Stimulated activated CD8-positive, alpha-beta memory T cell treated with anti-CD3 and anti-CD28 coated beads, Interleukin-15, amount 100 ng/mL, for 48 hours (primary cell): Measurements from ENCODE around the gene CADPS.

ENCODE experiments used
- DNase-seq, 2 donors: peaks; one replicate each; pipeline ENCODE4 v3.0.0-alpha.2; 2020; ENCODE audit warnings: low read depth in 2 of 2

Gene CADPS

DNA sequence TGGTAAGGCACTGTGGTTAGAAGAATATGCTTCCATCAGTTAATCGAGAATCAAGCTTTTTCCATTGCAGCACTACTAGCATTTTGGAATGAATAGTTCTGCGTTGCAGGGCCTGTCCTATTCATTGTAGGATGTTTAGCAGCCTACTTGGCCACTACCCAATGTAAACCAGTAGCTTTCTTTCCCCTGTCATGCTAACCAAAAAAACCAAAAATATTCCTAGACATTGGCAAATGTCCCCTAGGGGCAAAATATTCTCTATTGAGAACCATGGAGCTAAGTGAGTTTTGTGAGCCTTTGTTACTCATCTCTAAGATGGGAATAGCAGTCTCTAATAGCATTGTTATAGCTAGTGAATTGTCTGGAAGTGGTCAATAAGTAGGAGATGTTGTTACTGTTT, 187.2 kb downstream of the CADPS start:
- DNase-seq, result no peak

DNA sequence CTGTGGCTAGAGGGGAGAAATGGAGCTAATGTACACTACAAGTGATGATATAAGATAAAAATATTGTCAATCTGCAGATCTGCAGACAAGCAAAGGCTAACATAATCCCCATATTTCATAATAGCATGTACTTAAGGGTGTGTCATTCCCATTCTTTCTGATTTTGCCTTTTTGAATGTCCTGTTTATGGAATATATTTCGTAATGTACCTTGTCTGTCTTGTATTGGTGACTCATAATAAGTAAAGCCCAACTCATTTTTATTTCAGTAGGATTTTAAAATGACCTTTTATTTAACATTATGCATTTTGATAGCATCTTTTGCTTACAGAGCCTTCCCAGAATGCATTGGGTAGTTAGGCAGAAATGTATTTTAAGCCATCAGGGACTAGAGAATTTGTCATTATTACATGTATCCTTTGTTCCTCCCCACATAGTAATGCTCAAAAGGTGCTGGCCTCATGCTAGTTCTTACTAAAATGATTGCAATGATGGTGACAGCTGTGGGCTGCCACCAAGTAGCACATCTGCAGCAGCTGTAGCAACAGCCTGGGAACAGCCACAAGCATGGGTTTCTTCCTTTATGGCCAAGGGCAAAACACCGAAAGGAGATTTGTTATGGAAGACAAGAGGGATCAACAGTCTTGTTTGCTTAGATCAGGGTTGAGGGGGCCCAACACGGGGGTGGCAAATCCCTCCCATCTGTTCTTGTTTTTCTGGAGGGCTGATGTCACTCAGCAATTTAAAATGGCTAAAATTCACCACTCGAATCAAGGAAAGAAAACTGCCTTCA, 188.5 kb downstream of the CADPS start:
- no peak for DNase-seq

DNA sequence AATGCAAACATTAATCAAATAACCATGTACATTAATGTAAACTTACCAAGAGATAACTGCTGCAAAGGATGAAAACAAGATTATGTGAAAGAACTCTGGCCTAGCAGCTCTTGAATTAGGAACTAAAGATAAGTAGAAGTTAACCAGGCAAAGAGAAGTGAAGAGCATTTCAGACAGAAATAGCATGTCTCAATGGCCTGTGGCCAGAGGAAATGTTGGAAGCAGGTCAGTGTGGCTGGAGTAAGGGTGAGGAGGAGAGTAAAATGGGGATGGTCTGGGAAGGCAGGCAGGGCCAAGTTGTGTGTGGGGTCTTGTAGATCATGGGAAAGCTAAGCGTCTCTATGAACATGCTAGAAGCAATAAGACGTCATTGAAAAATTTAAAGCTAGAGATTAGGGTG, 192.4 kb downstream of the CADPS start:
- no peak for DNase-seq

DNA sequence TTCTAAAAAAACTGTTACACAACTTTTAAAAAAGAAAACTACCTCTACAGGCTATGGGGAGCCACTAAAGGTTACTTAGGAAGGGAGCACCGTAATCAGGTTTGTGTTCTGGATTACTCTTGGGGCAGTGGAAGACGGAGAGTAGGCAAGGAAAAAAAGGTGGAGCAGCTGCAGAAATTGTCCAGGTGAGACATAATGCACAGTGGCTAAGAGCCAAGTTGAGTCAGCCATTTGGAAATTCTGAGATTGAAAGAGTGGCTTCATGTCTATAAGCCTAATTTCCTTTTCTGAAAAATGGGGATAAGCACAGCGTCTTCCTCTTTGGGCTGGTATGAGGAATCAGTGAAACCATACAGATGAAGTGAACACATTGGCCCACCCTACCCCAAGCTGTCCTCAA, 195.2 kb downstream of the CADPS start:
- no peak for DNase-seq

DNA sequence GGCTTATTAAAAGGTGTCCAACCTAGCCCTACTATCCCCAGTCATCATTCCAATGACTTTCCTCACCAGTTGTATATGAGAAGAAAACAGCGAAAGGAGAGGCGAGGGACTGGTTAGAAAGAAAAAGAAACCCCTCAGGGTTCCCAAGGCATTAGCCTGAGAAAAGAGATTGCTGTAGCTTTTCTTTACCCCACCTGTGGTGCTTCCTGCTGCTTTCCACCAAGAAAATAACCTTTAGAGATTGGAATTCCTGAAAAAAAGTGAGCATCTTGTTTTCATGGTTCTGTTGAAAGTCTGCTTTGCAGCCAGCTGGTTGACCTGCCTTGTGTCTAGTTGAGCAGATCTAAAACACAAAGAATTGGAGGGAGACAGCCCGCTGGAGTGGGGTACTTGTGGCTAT, 196.4 kb downstream of the CADPS start:
- DNase-seq, result no peak

DNA sequence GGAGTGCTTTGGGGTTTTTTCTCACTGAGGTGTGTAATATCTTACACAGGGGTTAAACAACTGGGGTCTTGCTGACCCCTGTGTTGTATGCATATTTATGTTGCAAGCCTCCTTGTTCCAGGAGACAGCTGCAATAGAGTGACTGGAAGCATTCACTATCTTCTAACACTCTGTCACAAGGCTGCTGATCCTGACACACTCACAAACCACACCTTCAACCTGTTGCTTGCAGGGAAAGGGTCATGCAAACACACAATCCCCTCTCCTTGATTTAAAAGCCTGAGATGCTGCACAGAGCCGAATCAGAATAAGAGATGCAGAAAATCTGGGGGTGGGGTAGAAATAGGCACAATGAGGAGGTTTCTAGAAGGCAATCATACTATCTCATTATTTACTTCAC, 197.3 kb downstream of the CADPS start:
- no peak for DNase-seq

DNA sequence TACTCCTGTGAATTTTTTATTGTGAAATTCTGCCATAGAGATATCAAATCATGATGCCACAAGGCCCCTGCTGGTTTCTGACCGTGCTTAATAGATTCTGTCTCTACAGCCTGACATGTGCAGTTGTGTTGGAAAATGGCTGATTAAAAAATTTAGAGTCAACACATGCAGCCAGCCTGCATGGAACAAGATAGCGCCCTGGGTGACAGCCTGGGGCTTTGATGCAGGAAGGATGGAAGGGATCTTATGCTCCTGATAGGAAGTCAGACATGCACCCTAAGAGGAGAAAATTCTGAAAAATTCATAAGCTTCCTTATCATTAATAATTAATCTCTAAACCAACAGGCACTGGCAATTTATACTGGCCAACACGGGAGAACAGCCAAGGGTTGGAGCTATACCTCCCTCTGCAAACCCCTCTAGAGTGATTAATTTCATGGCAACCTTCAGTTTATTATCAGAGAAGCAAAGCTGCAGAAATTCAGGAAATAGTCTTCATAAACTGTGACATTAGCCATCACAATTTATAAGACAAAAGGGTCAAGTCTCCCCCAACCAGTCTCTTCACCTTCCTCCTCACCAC, 198.4 kb downstream of the CADPS start:
- DNase-seq, result no peak

DNA sequence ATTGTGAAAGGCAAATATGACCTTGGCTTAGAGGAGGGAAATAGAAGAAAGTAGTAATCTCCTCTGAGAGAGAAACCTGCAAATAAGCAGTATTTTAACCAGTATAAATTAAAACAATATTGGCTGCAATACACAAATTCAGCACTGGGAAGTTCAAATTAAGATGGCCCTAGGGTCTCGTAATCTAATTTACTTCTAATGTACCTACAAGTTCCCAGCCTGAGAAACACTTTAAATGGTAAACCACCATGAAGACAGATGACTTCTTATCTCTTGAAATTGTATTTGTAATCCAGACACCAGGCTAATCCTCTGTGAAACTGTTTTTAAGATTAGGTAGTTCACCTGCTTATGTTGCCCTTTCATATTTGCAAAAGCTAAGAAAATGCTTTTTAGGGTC, 199.7 kb downstream of the CADPS start:
- no peak for DNase-seq

DNA sequence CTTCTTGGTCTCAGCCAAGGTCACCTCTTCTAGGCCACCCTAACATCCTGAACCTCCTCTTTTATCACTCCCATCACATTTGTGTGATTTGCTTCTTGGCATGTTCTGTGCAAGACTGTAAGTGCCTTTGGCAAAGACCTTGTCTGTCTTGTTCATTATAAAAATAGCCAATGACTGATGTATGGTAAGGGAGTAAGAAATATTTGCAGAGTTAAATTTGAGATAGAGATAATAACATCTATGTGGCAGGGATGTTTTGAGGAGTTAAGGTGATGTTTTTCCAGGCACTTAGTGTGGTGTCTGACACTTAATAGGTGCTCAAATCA, 202.3 kb downstream of the CADPS start:
- no peak for DNase-seq

DNA sequence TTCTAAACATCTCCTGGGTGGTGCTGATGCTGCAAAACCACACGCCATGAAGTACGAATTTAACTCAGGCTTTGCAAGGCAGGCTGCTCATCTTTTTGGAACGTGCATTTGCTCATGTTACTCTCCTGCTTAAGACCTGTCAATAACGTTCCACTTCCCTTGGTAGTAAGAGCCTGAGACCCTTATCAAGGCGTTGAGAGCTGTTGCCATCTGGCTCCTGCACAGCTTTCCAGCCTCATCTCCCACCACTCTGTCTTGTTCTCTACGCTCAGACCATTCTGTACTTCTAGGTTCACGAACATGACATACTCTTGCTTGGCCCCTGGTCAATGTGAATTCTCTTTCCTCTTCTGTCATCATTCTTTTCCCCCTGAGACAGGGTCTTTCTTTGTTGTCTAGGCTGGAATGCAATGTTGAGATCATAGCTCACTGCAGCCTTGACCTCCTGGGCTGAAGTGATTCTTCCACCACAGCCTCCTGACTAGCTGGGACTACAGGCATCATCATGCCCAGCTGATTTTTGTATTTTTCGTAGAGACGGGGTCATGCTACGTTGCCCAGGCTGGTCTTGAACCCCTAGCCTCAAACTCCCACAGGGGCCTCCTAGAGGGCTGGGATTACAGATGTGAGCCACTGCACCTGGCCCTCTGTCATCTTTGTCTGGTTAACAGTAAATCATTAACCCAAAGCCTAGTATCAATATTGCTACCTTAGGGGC, 202.8 kb downstream of the CADPS start:
- no peak for DNase-seq

DNA sequence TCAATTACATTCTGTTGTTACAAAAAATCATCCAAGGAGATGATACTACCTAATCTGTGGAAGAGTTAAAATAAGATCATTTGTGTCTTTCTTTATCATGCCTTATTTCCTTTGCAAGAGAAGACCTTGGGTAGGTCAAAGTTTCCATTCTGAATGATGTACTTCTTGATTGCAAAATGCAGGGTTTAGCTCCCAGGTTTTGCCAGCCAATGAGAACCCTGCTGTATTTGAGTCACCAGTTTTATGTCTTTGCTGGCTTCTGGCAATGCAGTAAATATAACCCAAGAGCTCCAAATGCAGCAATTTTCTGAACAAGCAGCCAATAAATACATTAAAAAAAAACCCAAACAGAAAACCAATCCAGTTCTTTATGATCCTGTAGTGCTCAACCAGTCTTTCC, 204.9 kb downstream of the CADPS start:
- no peak for DNase-seq

DNA sequence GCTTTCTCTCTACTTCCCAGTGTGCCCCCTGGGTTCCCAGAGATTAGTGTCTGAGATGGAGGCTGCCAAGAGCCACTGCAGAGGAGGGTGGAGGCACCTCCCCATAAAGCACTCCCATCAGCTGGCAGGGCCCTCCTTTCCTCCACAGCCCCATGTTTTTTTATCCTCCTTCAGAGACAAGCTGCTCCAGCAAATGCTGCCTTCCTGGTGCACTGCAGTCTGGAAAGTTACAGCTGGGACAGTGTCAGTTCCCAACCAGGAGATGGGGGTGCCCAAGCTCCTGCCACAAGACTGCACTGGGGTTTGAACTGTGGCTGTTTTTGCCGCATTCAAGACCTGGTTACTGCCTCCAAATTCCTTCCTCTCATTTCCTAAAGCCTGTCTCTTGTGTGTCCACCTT, 206.1 kb downstream of the CADPS start:
- no peak for DNase-seq

DNA sequence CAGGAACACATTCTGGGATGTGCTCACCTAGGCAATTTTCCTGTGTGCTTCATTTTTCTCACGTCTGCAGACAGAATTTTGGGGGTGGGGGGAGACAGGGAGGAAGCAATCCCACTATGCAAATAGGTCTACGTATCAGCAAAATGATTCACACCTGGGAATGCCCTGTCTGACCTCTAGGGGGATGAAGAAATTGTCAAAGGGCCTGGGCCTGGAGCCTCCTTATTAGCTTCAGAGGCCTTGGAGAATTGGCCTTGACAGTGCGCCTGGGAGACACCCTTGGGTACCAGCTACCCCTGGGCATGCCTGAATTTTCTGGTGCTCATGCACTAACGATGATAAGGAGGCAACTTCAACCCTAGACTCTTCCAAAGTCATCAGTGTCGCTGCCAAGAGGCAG, 207.5 kb downstream of the CADPS start:
- no peak for DNase-seq

DNA sequence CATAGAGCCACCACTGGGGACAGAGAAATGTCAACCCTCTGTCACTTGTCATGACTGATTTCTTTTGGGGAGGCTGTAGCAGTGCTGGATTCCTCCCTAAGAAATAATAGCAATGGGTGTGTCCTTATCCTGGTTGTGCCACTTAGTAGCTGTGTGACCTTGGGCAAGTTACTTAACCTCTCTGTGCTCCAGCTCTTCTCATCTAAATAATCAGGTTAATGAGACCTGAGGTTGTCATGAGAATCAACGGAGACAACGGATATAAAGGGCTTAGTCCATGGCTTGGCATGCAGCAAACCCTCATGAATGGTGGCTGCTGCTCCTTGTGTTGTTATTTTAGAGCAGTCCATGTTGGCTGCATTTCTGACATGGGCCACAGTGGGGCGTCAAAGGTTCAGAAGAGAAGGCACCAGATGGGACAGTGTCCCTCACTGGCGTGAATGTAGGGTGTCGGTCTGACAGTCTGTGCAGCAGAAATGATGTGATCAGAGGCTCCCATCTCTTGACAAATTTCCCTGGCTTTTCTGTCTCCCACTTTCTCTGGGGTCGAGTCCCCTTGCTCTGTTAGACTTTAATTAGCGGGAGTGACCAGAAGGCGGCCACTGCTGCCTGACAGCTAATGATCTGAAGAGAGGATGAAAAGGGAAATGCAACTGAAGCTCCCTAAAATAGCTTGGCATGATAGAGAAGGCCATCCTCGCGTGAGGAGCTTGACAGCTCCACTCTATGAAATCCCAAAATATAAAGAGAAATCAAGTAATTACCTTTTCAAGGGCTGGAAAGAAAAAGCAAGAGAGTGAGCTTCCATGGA, 209.4 kb downstream of the CADPS start:
- DNase-seq, result peak in 1 of 2 donors; percentile 1

DNA sequence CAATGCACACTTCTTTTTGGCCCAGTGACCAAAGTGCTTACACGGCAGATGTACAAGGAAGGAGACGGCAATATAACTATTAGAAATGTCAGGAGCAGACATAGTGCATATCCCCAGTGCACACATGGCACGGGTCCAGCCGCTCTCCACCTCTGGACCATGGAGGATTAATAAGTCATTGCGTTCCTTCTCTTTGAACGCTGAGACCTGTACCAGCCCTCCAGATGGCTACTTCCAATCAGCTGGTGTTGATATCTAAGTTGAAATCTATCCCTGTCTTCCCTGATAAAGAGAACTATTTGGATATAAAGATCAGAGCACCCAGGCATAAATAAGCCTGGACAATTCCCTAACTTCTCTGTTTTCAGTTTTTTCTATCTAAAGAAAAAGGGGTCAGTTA, 212.5 kb downstream of the CADPS start:
- DNase-seq, result no peak

DNA sequence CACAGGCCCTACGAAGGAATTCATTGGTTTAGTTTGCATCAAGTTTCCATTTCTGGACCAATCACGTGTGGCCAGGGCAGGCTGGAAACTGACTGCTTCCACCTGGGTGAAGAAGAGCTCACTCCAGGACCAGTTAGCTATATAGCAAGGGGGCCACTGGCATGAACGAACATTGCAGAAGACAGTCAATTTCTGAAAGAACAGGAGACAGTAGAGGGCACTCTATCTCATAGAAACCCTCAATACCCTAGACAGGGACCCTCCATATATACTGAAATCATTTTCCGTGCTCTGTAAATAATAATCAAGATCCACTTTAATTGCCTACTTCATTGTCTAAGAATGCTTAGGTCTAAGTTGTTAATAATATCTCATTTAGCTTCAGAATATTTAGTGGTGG, 215.6 kb downstream of the CADPS start:
- DNase-seq, result no peak

DNA sequence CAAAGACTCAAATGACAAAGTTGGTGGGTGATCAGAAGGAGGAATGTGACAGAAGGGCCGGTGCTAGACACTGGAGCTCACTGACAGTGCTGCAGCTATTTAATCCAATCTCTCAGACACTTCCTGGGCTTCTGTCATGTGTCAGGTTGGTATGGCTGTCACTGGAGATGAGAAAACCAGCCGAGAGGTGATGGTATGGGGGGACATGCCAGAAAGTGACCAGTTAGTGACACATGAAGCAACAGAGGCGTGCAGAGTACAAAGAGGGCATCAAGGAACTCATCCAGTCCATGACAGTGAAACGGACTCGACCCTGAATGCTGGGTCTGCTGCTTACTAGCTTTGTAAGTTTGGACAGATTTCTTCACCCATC, 219.5 kb downstream of the CADPS start:
- no peak for DNase-seq

DNA sequence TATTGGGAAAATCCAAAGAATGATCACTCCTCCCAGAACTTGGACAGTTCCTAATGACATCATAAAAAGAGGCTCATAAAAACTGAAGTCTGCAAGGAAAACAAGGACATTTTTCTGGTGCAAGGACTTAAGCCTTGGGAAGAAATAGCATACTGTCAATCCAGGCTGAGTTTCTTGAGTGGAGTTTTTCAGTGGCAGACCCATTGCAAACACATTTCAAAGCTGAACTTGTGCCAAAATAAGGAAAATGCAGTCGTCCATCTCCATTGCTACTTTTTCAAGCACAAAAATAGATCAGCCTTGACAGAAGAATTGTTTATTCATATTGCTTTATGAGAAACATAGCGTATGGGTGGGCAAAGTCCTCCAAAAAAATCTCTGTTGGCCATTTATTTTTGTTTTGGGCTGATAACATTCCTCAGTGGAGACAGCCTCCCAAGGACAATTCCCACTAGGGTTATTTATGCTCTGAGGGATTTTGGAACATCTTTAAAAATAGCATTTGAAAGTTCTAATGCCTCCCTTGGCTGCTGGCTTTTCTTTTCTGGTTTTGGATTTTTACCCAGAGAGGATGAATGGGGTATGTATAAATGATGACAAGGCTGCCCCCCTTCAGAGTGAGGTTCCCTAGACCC, 220.0 kb downstream of the CADPS start:
- DNase-seq, result no peak

DNA sequence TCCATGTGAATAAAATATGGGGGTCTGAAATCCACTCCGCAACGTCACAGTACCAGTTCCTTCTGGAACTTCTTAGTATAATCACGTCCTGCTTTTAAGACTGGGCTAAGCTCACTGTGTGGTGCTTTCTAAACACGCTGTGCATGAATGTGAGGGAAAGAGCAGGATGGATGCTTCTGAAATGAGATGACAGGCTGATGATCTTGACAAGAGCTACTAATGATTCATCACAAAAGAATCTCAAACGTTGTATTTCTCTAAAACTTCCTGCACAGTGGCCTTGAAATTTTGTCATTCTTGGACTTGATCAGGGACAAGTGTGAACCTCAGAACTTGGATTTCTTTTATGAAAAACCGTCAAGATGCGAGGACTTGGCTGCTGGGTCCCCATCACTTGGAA, 221.4 kb downstream of the CADPS start:
- DNase-seq, result no peak

DNA sequence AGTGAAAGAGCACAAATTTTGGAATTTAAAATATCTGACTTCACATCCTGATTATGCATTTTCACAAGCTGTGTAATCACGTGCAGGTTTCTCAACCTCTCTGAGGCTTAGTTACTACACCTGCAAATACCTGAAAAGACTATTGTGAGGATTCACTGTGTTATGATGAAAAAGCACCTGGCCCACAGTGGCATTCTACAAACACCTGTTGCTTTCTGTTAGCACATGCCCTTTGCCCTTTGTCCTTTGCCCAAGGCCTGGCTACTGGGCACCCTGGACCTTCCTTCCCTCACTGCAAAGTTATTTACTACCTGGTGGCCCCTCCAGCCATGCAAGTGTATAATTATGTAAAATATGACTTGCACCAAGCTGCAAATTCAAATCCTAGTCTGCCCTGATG, 227.5 kb downstream of the CADPS start:
- DNase-seq, result no peak

DNA sequence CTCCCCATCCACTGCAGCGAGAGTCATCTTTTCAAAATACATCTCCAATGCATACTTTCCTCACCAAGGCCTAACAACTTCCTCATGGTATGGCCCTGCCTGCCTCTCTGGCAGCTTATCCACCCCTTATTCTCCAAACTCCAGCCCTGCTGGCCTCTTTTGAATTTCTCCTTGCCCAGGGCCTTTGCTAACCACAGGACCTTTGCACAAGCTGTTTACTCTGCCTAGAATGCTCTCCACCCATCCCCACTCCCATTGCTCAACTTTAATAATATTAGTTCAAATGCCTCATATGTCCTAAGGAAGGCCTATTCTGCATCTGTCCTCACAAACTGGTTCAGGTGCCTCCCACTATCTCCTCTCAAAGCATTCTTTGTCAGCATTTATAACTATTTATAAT, 230.7 kb downstream of the CADPS start:
- no peak for DNase-seq

DNA sequence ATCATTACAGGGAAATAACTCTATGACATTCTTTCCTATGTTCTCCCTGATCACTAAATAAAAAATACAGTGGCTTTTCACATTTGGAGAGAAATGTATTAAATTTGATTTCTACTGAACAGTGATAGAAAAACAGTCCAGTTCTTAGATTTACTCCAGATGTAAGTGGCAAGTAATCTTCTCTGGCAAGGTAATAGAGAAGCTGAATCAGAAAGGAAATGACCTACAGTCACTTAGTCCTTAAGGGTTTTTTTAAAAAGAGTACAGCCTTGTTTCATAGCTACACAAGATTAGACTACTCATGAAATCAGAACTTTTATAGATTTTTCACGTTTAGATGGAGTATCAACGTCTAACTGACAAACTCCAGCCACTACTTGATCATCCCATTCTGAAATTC, 236.9 kb downstream of the CADPS start:
- no peak for DNase-seq
